A549 (cell line): ENCODE data around the gene LRRC28. TPM values are rescaled to one million over a fixed set of nuclear protein-coding genes. Genes with fewer than 3 reads are reported as not detected.

Source experiments
- ATAC-seq, 2 experiments: fragments of 200-7000 bp in 1 of 2; fragments of >200 bp in 1 of 2; cut with Nextera tagmentation in 1 of 2; cut with Tn5 transposase in 1 of 2; 3 replicates each; pipeline versions ENCODE4 v1.8.0 to v1.9.1; 2018 to 2020; ENCODE audit warnings: mild to moderate bottlenecking in 1 of 2, moderate library complexity in 1 of 2
- CTCF ChIA-PET: fragments of 300-600 bp; sonication (Branson Sonifier 250); formaldehyde crosslinking; extraction: SDS; loops from one replicate; lab custom pipeline; 2021; ENCODE audit warnings: antibody characterized with exemption, inconsistent platforms; lab: Yijun Ruan, JAX
- POLR2A ChIA-PET: fragments of 350-600 bp; formaldehyde crosslinking; extraction: SDS; loops from one replicate; lab custom pipeline; 2021; ENCODE audit warnings: antibody characterized with exemption, inconsistent platforms; lab: Yijun Ruan, JAX
- DNase-seq, 2 experiments: peaks; one replicate each; pipeline versions ENCODE4 v3.0.0 to v3.0.0-alpha.2; 2011 to 2016; ENCODE audit warnings: low read depth in 1 of 2, low spot score in 1 of 2
- FAIRE-seq: peaks from 2 replicates; lab custom pipeline; 2011; peaks lifted over from hg19 to GRCh38; lab: Jason Lieb, UNC
- H3K27ac ChIP-seq, 2 experiments: fragments of >200 bp; sonication (Bioruptor Twin); formaldehyde crosslinking; 3 replicates each; pipeline ENCODE4 v1.5.1; 2016 to 2017
- H3K4me1 ChIP-seq: fragments of >200 bp; sonication (Bioruptor Twin); formaldehyde crosslinking; 3 replicates; pipeline ENCODE4 v1.6.1; 2016
- H3K4me2 ChIP-seq: fragments of >200 bp; sonication (Bioruptor Twin); formaldehyde crosslinking; 3 replicates; pipeline ENCODE4 v1.6.1; 2016
- H3K4me3 ChIP-seq: fragments of >200 bp; sonication (Bioruptor Twin); formaldehyde crosslinking; 3 replicates; pipeline ENCODE4 v1.5.1; 2016
- H3K9me3 ChIP-seq: fragments of >200 bp; sonication (Bioruptor Twin); formaldehyde crosslinking; 3 replicates; pipeline ENCODE4 v1.6.1; 2016
- CBX8 ChIP-seq: fragments of 200-600 bp; sonication (generic); IDR thresholded peaks from 2 replicates; pipeline ENCODE4 v1.6.1; 2016
- E2F6 ChIP-seq: IDR thresholded peaks from 2 replicates; pipeline ENCODE4 v1.6.1; 2012; ENCODE audit warnings: low read depth, borderline replicate concordance
- EHMT2 ChIP-seq: fragments of 200-600 bp; sonication (generic); IDR thresholded peaks from 2 replicates; pipeline ENCODE4 v1.6.1; 2016; ENCODE audit warnings: antibody characterized with exemption, low read depth, mild to moderate bottlenecking, moderate library complexity
- ELK1 ChIP-seq: fragments of 150-350 bp; IDR thresholded peaks from 2 replicates; pipeline ENCODE4 v1.6.1; 2014; ENCODE audit warnings: low read depth, mild to moderate bottlenecking, low read length
- ESRRA ChIP-seq: fragments of 150-350 bp; IDR thresholded peaks from 2 replicates; pipeline ENCODE4 v1.6.1; 2014; ENCODE audit warnings: mild to moderate bottlenecking, low read length, borderline replicate concordance
- FOXS1 ChIP-seq: fragments of 250-450 bp; sonication (Bioruptor Pico); IDR thresholded peaks from 2 replicates; pipeline ENCODE4 v1.5.0; 2020; ENCODE audit warnings: mild to moderate bottlenecking, moderate library complexity
- HMGXB4 ChIP-seq: fragments of 250-450 bp; sonication (Bioruptor Pico); IDR thresholded peaks from 2 replicates; pipeline ENCODE4 v1.5.0; 2021; ENCODE audit warnings: mild to moderate bottlenecking, moderate library complexity, borderline replicate concordance
- HOXA7 ChIP-seq: fragments of 250-450 bp; sonication (Bioruptor Pico); IDR thresholded peaks from 2 replicates; pipeline ENCODE4 v1.5.0; 2020; ENCODE audit warnings: mild to moderate bottlenecking, moderate library complexity
- HOXB13 ChIP-seq: fragments of 250-450 bp; sonication (Bioruptor Pico); IDR thresholded peaks from 2 replicates; pipeline ENCODE4 v1.5.0; 2020; ENCODE audit warnings: low read depth, mild to moderate bottlenecking, moderate library complexity
- KDM1A ChIP-seq: fragments of 200-600 bp; sonication (generic); IDR thresholded peaks from 2 replicates; pipeline ENCODE4 v1.6.1; 2016; ENCODE audit warnings: low read depth, mild to moderate bottlenecking
- MAX ChIP-seq: IDR thresholded peaks from 2 replicates; pipeline ENCODE4 v1.6.1; 2012
- MAZ ChIP-seq: fragments of 150-350 bp; IDR thresholded peaks from 2 replicates; pipeline ENCODE4 v1.6.1; 2014; ENCODE audit warnings: antibody characterized with exemption, low read depth, low read length, borderline replicate concordance
- NFE2L2 ChIP-seq: fragments of 150-350 bp; conservative IDR thresholded peaks from 2 replicates; pipeline ENCODE4 v1.6.1; 2014; ENCODE audit warnings: low read length
- NPAS2 ChIP-seq: fragments of 250-450 bp; sonication (Bioruptor Pico); IDR thresholded peaks from 2 replicates; pipeline ENCODE4 v1.8.0; 2022; ENCODE audit warnings: mild to moderate bottlenecking, moderate library complexity, borderline replicate concordance
- NR3C1 ChIP-seq: fragments of >200 bp; sonication (Bioruptor Twin); formaldehyde crosslinking; IDR thresholded peaks from 3 replicates; pipeline ENCODE4 v1.6.1; 2017
- PHF8 ChIP-seq: fragments of 200-600 bp; sonication (generic); IDR thresholded peaks from 2 replicates; pipeline ENCODE4 v1.6.1; 2016; ENCODE audit warnings: low read depth, mild to moderate bottlenecking, antibody characterized with exemption, moderate library complexity, borderline replicate concordance
- POLR2AphosphoS2 ChIP-seq: conservative IDR thresholded peaks from 2 replicates; pipeline ENCODE4 v1.6.1; 2012; ENCODE audit warnings: low read length, improper control_type of control experiment, inconsistent platforms
- RAD21 ChIP-seq, 2 experiments: fragments of >200 bp in 1 of 2; sonication (Bioruptor Twin) in 1 of 2; formaldehyde crosslinking in 1 of 2; IDR thresholded peaks in 1 of 2; conservative IDR thresholded peaks in 1 of 2; 2 replicates in 1 of 2; 3 replicates in 1 of 2; pipeline ENCODE4 v1.6.1; 2012 to 2018; ENCODE audit warnings: inconsistent platforms in 1 of 2
- RCOR1 ChIP-seq: fragments of 150-350 bp; IDR thresholded peaks from 2 replicates; pipeline ENCODE4 v1.6.1; 2014; ENCODE audit warnings: antibody characterized with exemption, low read length, low read depth
- RFX5 ChIP-seq: fragments of 450-650 bp; IDR thresholded peaks from 2 replicates; pipeline ENCODE4 v1.7.1; 2014; ENCODE audit warnings: antibody characterized with exemption, mild to moderate bottlenecking, moderate library complexity
- RNF2 ChIP-seq: fragments of 200-600 bp; sonication (generic); IDR thresholded peaks from 2 replicates; pipeline ENCODE4 v1.6.1; 2016; ENCODE audit warnings: low read depth, mild to moderate bottlenecking, antibody characterized with exemption, moderate library complexity, borderline replicate concordance
- SMC3 ChIP-seq: fragments of >200 bp; sonication (Bioruptor Twin); formaldehyde crosslinking; IDR thresholded peaks from 3 replicates; pipeline ENCODE4 v1.6.1; 2018; ENCODE audit warnings: inconsistent platforms
- TFCP2L1 ChIP-seq: fragments of 250-450 bp; sonication (Bioruptor Pico); IDR thresholded peaks from 2 replicates; pipeline ENCODE4 v1.5.0; 2021; ENCODE audit warnings: mild to moderate bottlenecking
- ZNF302 ChIP-seq: fragments of 250-450 bp; sonication (Bioruptor Pico); IDR thresholded peaks from 2 replicates; pipeline ENCODE4 v1.9.0; 2021; ENCODE audit warnings: inconsistent platforms, mild to moderate bottlenecking, moderate library complexity
- ZSCAN20 ChIP-seq: fragments of 250-450 bp; sonication (Bioruptor Pico); IDR thresholded peaks from 2 replicates; pipeline ENCODE4 v1.8.0; 2022; ENCODE audit warnings: mild to moderate bottlenecking, moderate library complexity
- WGBS: methylation state at CpG from one replicate; pipeline ENCODE4 v1.1.6; 2017; ENCODE audit errors: missing lambda C conversion rate; 5-methylcytosine and 5-hydroxymethylcytosine counted together
- polyA plus RNA-seq, 4 experiments: library from polyadenylated mRNA; depleted of rRNA in 3 of 4; stranded (reverse); fragments of >200 nt; fragmentation: RNase III in 1 of 4; extraction: RNeasy Plus Mini Kit Qiagen cat#74134 plus additional on column Dnase treatment in 1 of 4; gene quantifications; 2 replicates in 3 of 4; 3 replicates in 1 of 4; pipeline ENCODE4 v1.2.3, GENCODE V29; 2011 to 2017
- TF ChIP-seq, protein P1 (sequence below): fragments of >200 bp; sonication (Bioruptor Twin); formaldehyde crosslinking; IDR thresholded peaks from 2 replicates; pipeline ENCODE4 v1.6.1; 2016
- TF ChIP-seq, protein P2 (sequence below): fragments of 450-650 bp; IDR thresholded peaks from 2 replicates; pipeline ENCODE4 v1.6.1; 2014; ENCODE audit warnings: antibody characterized with exemption
- TF ChIP-seq, protein P3 (sequence below): fragments of 250-450 bp; sonication (Bioruptor Pico); IDR thresholded peaks from 2 replicates; pipeline ENCODE4 v1.5.0; 2020; ENCODE audit warnings: low read depth, mild to moderate bottlenecking, moderate library complexity

The LRRC28 gene
- polyA plus RNA-seq, 2 of the 4 experiments (the other 2 are of a cell fraction) = 19.6 to 62.4 TPM

DNA sequence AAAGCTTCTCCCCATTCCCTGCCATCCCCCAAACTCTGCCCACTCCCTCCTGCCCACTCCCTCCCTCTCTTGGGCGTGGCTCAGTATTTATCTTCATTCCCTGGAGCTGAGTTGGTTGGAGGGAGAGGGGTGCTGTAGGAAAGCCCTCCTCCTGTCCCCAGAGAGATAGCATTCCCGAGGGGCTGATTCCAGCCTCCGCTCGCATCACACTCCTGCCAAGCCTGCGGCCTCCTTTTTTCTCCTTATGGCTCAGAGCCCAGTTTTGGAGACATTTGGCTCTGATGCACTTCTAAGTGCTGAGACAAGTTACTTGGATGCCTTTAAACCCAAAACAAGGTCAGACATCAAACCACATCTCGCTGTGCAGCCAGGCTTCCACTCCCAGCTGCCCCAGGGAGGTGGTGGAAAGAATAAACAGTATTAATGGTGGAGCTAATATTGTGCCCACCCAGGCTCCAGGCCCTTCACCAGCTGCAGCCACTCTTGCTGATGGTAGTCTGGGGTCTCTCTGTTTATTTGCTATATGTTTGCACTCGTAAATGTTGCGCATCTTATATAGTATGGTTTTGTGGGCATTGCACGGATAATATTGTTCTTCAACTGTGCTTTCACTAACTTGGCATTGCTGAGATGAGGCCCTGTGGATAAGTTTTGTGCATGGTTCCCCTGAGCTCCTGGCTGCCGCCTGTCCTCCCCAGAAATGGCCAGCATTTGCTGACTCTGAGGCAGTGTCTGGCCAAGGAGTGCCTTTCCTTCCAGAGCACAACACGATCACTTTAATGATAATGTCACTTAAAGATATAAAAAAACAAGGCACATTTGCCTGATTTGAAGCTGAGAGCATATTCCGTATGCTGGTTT, 157.2 kb downstream of the LRRC28 start:
- no peaks in the 10 kb centered on the region for H3K9me3 ChIP-seq
- peak overlapping the region in 1 of 2 experiments; percentile 42; a peak in 3 of 6 replicates for H3K27ac ChIP-seq
- peak overlapping the region; percentile 32 for H3K4me2 ChIP-seq
- H3K4me1 ChIP-seq = peaks cover 20% of the 10 kb centered on the region
- no peak for TF ChIP-seq NR3C1
- TF ChIP-seq HOXB13 = no peak
- TF ChIP-seq ZSCAN20 (CRISPR knock-in tag) = no peak
- TF ChIP-seq, protein P1, sequence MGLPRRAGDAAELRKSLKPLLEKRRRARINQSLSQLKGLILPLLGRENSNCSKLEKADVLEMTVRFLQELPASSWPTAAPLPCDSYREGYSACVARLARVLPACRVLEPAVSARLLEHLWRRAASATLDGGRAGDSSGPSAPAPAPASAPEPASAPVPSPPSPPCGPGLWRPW = no peak
- TF ChIP-seq RAD21 (conservative IDR thresholded peaks at IDR 0.05 in 1 of 2, IDR thresholded peaks at IDR 0.05 in 1 of 2) = no peak
- no peak for TF ChIP-seq FOXS1
- no peak for TF ChIP-seq RFX5
- TF ChIP-seq KDM1A = no peak
- no peak for TF ChIP-seq PHF8
- TF ChIP-seq RCOR1 = no peak
- no peak for TF ChIP-seq EHMT2
- TF ChIP-seq, protein P2, sequence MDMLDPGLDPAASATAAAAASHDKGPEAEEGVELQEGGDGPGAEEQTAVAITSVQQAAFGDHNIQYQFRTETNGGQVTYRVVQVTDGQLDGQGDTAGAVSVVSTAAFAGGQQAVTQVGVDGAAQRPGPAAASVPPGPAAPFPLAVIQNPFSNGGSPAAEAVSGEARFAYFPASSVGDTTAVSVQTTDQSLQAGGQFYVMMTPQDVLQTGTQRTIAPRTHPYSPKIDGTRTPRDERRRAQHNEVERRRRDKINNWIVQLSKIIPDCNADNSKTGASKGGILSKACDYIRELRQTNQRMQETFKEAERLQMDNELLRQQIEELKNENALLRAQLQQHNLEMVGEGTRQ = no peak
- no peak for TF ChIP-seq RNF2
- no peak for TF ChIP-seq NPAS2 (CRISPR knock-in tag)
- no peak for TF ChIP-seq POLR2AphosphoS2
- no peak for TF ChIP-seq ZNF302
- H3K4me3 ChIP-seq = no peak overlapping the region
- 73% methylated on average over 12 of the region's 12 CpGs for WGBS
- CTCF ChIA-PET = interaction anchor here (0.7 to 7.7 kb wide), 48 partner anchors 9 to 354 kb away, joined by 3 to 94 read pairs (median 4); partner anchors contain the start of gene LYSMD4
- DNase-seq (peak in 1 of 2 experiments; percentile 24), FAIRE-seq (no peak), ATAC-seq (peak; percentile 21 to 44; a peak in 4 of 6 replicates)
- POLR2A ChIA-PET = interaction anchor here (2.2 kb wide), 1 partner anchor 157 kb away, joined by 8 read pairs; the partner anchor contains the start of gene MEF2A

DNA sequence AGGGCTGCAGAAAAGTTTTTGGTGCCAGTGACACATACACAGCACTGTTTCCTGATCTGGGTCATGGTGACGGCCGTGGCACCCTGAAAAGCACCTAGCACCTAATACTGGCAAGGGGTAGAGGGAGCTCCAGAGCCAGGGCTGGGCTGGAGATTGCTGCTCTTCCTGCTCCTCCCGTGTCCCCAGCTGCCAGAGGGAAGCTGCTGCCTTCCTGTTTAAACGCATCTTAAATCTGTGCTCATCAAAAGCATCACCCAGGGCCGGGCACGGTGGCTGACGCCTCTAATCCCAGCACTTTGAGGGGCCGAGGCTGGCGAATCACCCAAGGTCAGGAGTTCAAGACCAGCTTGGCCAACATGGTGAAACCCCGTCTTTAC, 157.8 kb downstream of the LRRC28 start:
- WGBS = 30% methylated on average over 10 of the region's 10 CpGs
- ChIA-PET POLR2A (interaction anchor here (2.2 kb wide), 1 partner anchor 157 kb away, joined by 8 read pairs; the partner anchor contains the start of gene MEF2A), CTCF (interaction anchor here (0.6 to 7.7 kb wide), 48 partner anchors 9 to 353 kb away, joined by 3 to 94 read pairs (median 4); partner anchors contain the start of gene LYSMD4)
- ATAC-seq = peak; percentile 93 to 95
- DNase-seq = peak; percentile 75 to 76
- H3K4me3 ChIP-seq = no peak overlapping the region
- peak overlapping the region; percentile 32; the same call in 2 of the 3 replicates for H3K4me2 ChIP-seq
- H3K9me3 ChIP-seq = no peaks in the 10 kb centered on the region
- H3K4me1 ChIP-seq = peaks cover 17% of the 10 kb centered on the region
- peak overlapping the region in 1 of 2 experiments; percentile 42; a peak in 2 of 6 replicates for H3K27ac ChIP-seq
- no peak for FAIRE-seq
- TF ChIP-seq E2F6 (no peak), RAD21 (conservative IDR thresholded peaks at IDR 0.05 in 1 of 2, IDR thresholded peaks at IDR 0.05 in 1 of 2) (peak; percentile 76 to 82), MAZ (no peak), HOXB13 (no peak), CBX8 (no peak), HOXA7 (CRISPR knock-in tag) (no peak), SMC3 (peak; percentile 76), ZSCAN20 (CRISPR knock-in tag) (no peak), ESRRA (no peak), NFE2L2 (no peak), NPAS2 (CRISPR knock-in tag) (no peak), ELK1 (no peak), TFCP2L1 (no peak), HMGXB4 (CRISPR knock-in tag) (no peak), MAX (no peak)
- TF ChIP-seq, protein P1 = no peak
- TF ChIP-seq, protein P3, sequence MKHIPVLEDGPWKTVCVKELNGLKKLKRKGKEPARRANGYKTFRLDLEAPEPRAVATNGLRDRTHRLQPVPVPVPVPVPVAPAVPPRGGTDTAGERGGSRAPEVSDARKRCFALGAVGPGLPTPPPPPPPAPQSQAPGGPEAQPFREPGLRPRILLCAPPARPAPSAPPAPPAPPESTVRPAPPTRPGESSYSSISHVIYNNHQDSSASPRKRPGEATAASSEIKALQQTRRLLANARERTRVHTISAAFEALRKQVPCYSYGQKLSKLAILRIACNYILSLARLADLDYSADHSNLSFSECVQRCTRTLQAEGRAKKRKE = no peak
